NCI-H2196 (cell line): ENCODE data around the gene GPC1.

ENCODE experiments used
- DNase-seq: peaks from one replicate; lab custom pipeline; 2025; ENCODE audit not compliant: unreplicated experiment; lab: John Stamatoyannopoulos, UW

The GPC1 gene

GRCh38 chr2:240412211-240412861 lies 23.1 kb upstream of the GPC1 start:
- no peak for DNase-seq

GRCh38 chr2:240412975-240413812 lies 22.3 kb upstream of the GPC1 start:
- DNase-seq, result no peak

- no peak for DNase-seq
Observed at GRCh38 chr2:240413813-240414429, 21.5 kb upstream of the GPC1 start.

DNA sequence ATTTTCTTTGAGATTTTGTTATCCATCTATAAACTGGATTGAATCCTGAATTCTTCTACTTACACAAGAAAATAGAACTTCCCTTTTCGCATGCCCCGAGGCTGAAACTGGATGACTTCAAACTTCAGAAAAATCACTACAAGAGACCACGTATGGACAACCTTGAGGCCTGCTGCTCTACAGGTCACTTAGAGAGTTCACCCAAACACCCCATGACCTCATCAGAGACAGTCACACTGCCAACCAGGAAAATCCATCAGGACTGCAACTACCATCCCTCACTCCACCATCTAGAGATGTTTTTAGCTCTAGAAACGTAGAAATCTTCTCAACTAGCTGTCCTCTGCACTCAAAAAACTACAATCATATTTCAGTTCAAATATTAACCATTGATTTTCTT lies 18.6 kb upstream of the GPC1 start:
- no peak for DNase-seq

DNA sequence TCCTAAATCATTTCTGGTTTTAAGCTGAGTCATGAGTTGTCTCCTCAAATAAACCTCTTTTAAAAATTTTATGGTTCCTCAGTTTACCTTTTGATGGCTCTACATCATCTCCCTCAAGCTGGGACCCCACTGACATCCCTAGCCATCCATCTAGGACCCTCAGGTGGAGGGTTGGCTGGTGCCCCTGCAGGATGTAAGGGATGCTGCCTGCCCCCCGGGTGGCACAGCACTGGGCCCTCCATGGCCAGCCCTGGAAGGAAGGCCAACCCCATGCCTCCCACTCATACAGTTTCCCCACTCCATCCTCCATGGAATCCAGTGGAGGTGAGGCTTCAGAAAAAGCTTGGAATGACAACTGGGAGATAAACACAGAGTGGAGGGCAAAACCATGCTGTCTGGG lies 17.2 kb upstream of the GPC1 start:
- no peak for DNase-seq

- DNase-seq, result no peak
Observed at GRCh38 chr2:240419271-240419670, 16.2 kb upstream of the GPC1 start.

DNA sequence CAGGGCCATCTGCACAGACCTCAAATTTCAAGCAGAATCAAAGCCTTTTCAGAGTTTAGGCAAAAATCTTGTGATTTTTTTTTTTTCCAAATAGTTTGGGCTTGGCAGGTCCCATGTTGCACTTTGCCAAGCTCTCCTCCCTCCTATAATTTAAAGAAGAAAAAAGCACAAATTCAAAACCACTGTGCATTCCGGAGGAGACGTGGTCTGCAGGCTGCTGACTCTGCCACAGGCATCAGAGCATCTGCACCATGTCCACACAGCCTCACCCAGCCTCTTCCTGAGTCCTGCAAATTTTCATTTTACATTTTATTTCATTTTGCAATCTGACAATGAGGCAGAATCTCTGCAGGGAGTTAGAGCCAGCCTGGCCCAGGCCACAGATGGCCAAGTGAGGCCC lies 15.7 kb upstream of the GPC1 start:
- no peak for DNase-seq

DNA sequence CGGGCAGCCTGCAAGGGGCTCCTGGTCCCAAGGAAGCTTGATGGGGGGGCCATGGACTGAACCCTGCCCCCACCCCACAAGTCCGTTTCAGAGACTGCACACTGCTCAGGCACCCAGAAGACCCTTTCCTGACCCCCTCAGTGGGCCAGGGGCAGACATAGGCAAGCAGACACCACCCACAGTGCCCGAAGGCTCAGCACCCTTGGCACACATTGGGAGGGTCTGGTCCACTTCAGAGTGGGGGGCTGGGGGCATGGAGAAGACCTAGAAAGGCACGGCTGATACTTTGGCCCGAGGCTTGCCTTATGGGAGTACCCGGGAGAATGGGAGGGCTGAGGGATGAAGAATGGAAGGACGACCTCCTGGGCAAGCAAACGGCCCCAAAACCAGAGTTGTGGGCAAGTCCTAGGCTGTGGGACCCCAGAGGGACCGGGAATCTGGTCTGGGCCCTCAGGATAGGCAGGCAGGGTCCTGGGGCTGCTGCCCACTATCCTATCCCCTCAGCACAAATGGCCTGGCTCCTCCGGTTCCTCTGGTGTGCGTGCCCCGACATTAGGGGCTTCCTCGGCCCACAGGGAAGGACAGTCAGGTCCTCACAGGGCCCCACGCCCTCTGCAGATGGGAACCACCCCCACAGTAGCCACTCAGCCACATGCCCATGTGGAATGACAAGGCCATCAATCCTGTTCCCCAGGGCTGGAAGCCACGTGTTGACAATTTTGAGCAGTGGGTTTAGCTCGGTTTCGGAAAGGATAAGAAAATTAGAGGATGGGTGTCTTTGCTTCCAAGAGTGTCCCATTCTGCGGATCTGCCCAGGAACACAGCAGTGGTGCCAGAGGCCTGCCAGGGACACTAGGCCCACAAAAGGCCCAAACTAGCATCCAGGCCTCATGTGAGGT lies 15.0 kb upstream of the GPC1 start:
- DNase-seq, result no peak

- DNase-seq, result no peak
Observed at GRCh38 chr2:240421381-240421780, 14.1 kb upstream of the GPC1 start.

- DNase-seq, result no peak
Observed at GRCh38 chr2:240422658-240423329, 12.7 kb upstream of the GPC1 start.

GRCh38 chr2:240423788-240424191 lies 11.7 kb upstream of the GPC1 start:
- no peak for DNase-seq

DNA sequence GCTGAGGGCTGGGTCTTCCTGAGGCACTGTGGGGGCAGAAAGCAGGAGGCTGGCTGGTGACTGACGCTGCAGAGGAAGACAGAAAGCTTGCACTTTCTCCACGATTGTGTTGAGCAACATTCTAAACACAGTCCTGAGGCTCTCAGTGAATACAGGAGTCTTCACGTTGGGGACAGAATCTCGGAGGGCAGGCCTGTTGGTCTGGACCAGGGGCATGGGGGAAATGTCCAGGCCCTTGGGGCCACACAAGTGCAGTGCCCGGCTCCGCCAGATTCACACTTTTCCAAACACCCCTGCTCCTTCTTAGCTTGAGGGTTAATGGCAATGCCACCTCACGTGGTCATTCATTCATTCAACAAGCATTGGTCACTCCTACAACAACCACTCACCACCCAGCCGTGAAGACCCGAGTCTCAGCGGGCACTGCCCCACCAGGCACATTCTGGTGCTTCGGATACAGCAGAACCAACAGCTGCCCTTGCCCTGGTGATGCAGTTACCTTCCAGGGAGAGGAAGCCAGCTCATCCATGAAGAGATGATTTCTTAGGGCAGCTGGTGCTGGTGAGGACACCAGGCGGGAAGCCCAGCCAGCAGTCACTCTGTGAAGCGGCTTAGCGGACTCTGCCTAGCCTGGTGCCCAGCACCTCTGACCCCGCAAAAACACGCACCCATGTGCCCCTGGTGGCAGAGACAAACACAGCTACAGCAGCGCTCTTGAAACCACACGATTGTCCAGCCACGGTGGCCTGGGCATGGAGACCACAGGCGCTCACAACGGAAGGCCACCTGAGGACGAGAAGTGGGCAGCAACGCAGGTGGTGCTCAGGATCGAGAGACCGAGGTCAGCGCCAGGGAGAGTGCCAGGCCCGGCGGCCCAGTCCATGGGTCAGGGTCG lies 10.9 kb upstream of the GPC1 start:
- no peak for DNase-seq

GRCh38 chr2:240425236-240425615 lies 10.2 kb upstream of the GPC1 start:
- no peak for DNase-seq

DNA sequence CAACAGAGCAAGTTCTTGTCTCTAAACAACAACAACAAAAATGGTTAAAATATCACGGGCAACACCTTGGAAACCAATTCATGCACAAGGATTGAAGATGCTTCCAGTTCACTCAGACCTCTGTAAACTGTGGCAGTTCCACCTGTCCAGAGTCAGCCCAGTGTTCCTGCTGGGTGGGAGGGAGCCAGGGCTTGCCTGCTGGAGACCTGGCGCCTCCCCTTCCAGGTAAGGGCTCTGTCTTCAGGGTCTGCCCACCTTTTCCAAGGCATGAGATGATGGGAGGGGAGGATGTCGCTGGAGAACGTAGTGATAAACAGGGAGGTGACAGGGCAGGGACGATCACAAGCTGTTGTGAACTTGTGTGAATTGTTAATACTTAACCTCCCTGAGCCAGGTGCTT lies 9.8 kb upstream of the GPC1 start:
- DNase-seq, result no peak

DNA sequence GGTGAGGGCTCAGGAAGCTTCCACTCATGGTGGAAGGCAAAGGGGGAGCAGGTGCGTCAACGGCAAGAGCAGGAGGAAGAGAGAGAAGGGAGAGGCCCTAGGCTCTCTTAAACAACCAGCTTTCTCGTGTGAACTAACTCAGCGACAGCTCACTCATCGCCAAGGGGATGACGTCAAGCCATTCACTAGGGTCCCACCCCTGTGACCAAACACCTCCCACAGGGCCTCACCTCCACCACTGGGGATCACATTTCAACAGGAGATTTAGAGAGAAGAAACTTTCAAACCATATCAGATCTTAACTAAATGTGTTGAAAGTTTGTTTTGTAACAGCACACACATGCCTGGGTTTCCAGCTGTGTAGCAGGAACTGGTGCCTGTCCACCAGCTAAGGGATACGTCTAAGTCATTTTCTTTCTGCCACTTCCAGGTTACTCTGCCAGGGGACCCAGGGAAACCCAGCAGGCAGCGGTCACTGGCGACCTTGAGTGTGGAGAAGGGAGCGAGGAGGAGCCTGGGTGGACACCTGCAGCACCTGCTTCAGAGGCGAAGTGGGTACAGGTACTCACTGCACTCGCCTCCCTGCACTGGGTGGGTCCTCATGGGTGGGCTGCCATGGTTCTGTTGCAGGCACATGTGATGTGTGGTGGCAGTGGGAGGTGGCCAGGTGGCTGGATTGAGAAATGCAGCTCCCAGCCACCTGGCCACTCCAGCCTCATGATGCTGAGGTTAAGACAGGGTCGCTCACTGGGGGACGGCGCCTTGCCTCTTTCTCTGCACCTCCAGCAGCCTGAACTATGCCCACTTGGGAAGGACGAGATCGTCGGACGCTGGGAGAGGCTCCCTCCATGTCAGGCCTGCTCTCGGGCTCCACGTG lies 8.4 kb upstream of the GPC1 start:
- DNase-seq, result peak; percentile 41

- DNase-seq, result no peak
Observed at GRCh38 chr2:240427729-240428128, 7.7 kb upstream of the GPC1 start.

- DNase-seq, result no peak
Observed at GRCh38 chr2:240428245-240428644, 7.2 kb upstream of the GPC1 start.

GRCh38 chr2:240429341-240429871 lies 6.1 kb upstream of the GPC1 start:
- DNase-seq, result peak; percentile 38
